ENCODE results near the gene TAPT1. TPM values are rescaled to one million over a fixed set of nuclear protein-coding genes. Genes with fewer than 3 reads are reported as not detected.

TAPT1 gene
- total RNA-seq, 4 donors from 2014 or later: 42.1 to 69.0 (median 53.5) TPM

- Histone ChIP-seq H3K27ac (no peak overlapping the region), H3K9me3 (no peaks in the 10 kb centered on the region), H3K4me3 (replicated peaks in 1 of 3) (no peak overlapping the region), H3K4me1 (no peaks in the 10 kb centered on the region), H3K27me3 (no peaks in the 10 kb centered on the region), H3K36me3 (no peaks in the 10 kb centered on the region)
- intact Hi-C loops (cut with DNase I): no loop called here
- 93 to 98% methylated on average over 28 of the region's 28 CpGs for WGBS, 2 donors
- DNase-seq: no peak
- TF ChIP-seq, protein P1, sequence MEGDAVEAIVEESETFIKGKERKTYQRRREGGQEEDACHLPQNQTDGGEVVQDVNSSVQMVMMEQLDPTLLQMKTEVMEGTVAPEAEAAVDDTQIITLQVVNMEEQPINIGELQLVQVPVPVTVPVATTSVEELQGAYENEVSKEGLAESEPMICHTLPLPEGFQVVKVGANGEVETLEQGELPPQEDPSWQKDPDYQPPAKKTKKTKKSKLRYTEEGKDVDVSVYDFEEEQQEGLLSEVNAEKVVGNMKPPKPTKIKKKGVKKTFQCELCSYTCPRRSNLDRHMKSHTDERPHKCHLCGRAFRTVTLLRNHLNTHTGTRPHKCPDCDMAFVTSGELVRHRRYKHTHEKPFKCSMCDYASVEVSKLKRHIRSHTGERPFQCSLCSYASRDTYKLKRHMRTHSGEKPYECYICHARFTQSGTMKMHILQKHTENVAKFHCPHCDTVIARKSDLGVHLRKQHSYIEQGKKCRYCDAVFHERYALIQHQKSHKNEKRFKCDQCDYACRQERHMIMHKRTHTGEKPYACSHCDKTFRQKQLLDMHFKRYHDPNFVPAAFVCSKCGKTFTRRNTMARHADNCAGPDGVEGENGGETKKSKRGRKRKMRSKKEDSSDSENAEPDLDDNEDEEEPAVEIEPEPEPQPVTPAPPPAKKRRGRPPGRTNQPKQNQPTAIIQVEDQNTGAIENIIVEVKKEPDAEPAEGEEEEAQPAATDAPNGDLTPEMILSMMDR (IDR thresholded peaks at IDR 0.05): no peak
- TF ChIP-seq POLR2A (IDR thresholded peaks at IDR 0.05): no peak
These were observed 30.1 kb upstream of the TAPT1 start for GRCh38 chr4:16256343-16256742.

DNA sequence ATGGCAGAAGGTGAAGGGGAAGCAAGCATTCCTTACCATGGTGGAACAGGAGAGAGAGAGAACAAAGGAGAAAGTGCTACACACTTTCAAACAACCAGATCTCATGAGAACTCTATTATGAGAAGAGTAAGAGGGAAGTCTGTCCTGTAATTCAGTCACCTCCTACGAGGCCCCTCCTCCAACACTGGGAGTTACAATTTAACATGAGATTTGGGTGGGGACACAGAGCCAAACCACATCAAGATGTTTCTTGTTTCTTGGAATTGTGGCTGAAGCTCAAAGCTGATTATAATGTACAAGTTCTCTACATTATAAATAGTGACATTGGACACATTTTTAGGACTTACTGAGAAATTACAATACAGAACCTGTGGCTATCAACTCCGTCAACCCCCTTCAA lies 29.5 kb upstream of the TAPT1 start:
- no peak overlapping the region for H3K4me3 ChIP-seq (replicated peaks in 1 of 3)
- no peaks in the 10 kb centered on the region for H3K36me3 ChIP-seq
- no peaks in the 10 kb centered on the region for H3K27me3 ChIP-seq
- TF ChIP-seq, protein P1 (IDR thresholded peaks at IDR 0.05): no peak
- TF ChIP-seq POLR2A (IDR thresholded peaks at IDR 0.05): no peak
- DNase-seq: no peak
- H3K4me1 ChIP-seq: peaks cover 0 to 1% of the 10 kb centered on the region in 2 donors
- intact Hi-C loops (cut with DNase I): no loop called here
- no peaks in the 10 kb centered on the region for H3K9me3 ChIP-seq
- 96 to 98% methylated on average over 2 of the region's 2 CpGs for WGBS, 2 donors
- no peak overlapping the region for H3K27ac ChIP-seq

DNA sequence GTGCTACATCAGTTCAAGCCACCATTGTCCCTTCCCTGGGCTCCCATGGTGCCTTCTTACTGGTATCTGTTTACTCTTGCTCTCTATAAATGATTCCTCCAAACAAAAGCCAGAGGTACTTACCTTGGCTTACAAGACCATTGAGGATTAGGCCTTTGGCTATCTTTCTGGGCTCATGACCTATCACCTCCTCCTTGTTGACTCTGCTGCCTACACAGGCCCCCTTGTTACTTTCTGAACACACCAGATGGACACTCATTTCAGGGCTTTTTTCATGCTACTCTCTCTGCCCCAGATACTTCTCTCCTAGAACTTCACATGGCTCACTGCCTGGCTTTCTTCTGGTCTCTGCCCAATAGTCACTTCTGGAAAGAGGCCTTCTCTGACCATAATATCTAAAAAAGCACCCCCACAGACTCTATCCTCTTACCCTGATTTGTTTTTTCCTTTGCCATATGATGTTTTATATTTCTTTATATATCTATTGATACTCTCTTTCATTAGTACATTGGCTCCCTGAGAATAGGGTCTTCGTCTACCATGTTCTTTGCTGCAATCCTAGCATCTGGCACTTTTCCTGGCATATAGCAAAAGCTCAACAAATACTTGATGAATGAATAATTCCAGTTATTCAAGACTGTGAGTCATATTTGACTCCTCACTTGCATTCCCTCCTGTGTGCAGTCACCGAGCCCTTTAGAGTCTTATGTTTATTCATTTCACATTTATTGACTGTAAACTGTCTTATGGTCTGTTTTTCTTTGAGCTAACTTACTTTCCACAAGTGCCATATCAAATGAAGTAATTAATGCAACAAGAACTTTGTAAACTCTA lies 27.1 kb upstream of the TAPT1 start:
- no peak for TF ChIP-seq POLR2A (IDR thresholded peaks at IDR 0.05)
- TF ChIP-seq, protein P1 (IDR thresholded peaks at IDR 0.05): no peak
- Histone ChIP-seq H3K9me3 (no peaks in the 10 kb centered on the region), H3K4me3 (replicated peaks in 1 of 3) (no peak overlapping the region), H3K27me3 (no peaks in the 10 kb centered on the region), H3K36me3 (no peaks in the 10 kb centered on the region), H3K27ac (no peak overlapping the region), H3K4me1 (peaks cover 0 to 5% of the 10 kb centered on the region in 2 donors)
- DNase-seq: no peak
- WGBS, 2 donors: 87 to 90% methylated on average over 2 of the region's 2 CpGs
- intact Hi-C loops (cut with DNase I): no loop called here

- no peak overlapping the region for H3K27ac ChIP-seq
- intact Hi-C loops (cut with DNase I): no loop called here
- WGBS, 2 donors: 90 to 91% methylated on average over 6 of the region's 6 CpGs
- H3K9me3 ChIP-seq: no peaks in the 10 kb centered on the region
- TF ChIP-seq, protein P1 (IDR thresholded peaks at IDR 0.05): no peak
- TF ChIP-seq POLR2A (IDR thresholded peaks at IDR 0.05): no peak
- peaks cover 0 to 5% of the 10 kb centered on the region in 2 donors for H3K4me1 ChIP-seq
- no peaks in the 10 kb centered on the region for H3K36me3 ChIP-seq
- H3K27me3 ChIP-seq: no peaks in the 10 kb centered on the region
- DNase-seq: no peak
- no peak overlapping the region for H3K4me3 ChIP-seq (replicated peaks in 1 of 3)
These were observed 24.5 kb upstream of the TAPT1 start for GRCh38 chr4:16250661-16251365.

GRCh38 chr4:16248605-16249004 lies 22.3 kb upstream of the TAPT1 start:
- 99 to 100% methylated on average over 2 of the region's 2 CpGs for WGBS, 2 donors

More at GRCh38 chr4:16248605-16249004, 22.3 kb upstream of the TAPT1 start:
- no peak for TF ChIP-seq POLR2A (IDR thresholded peaks at IDR 0.05)
- TF ChIP-seq, protein P1 (IDR thresholded peaks at IDR 0.05): no peak
- Histone ChIP-seq H3K4me3 (replicated peaks in 1 of 3) (no peak overlapping the region), H3K36me3 (no peaks in the 10 kb centered on the region), H3K27ac (no peak overlapping the region), H3K9me3 (no peaks in the 10 kb centered on the region), H3K4me1 (peaks cover 0 to 5% of the 10 kb centered on the region in 2 donors), H3K27me3 (no peaks in the 10 kb centered on the region)
- intact Hi-C loops (cut with DNase I): no loop called here
- DNase-seq: no peak
